ENCODE measurements around the gene NDST3. TPM values are rescaled to one million over a fixed set of nuclear protein-coding genes. Genes with fewer than 3 reads are reported as not detected.

Gene NDST3
- total RNA-seq, 1 experiment from 2014 or later, result not detected

DNA sequence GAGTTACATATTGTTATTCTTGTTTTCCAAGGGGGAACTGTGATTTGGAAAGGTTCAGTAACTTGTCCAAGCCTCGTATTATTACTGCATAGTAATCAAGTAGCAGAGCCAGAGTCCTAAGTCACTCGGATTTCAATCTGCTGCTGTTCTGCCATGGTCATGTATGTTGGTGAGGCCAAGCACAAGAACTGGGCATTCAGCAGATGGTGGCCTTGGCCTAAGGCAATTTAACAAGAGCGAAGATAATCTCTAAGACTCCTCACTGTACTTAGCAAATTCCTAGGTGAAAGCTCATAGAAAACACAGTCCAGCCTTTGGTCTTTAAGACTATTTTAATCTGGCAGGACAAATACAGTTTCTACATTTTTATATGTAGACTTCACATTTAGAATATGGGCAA is 64.8 kb downstream of the NDST3 start:
- no peak for ATAC-seq
- TF ChIP-seq TCF7L2 (IDR thresholded peaks at IDR 0.05; ENCODE audit: low read depth, low read length) (no peak), SIN3A (IDR thresholded peaks at IDR 0.05; ENCODE audit: borderline replicate concordance, insufficient read depth, low read depth, low read length) (no peak), POLR2AphosphoS5 (IDR thresholded peaks at IDR 0.05; ENCODE audit: low read depth, low read length) (no peak)
- TF ChIP-seq, protein P1, sequence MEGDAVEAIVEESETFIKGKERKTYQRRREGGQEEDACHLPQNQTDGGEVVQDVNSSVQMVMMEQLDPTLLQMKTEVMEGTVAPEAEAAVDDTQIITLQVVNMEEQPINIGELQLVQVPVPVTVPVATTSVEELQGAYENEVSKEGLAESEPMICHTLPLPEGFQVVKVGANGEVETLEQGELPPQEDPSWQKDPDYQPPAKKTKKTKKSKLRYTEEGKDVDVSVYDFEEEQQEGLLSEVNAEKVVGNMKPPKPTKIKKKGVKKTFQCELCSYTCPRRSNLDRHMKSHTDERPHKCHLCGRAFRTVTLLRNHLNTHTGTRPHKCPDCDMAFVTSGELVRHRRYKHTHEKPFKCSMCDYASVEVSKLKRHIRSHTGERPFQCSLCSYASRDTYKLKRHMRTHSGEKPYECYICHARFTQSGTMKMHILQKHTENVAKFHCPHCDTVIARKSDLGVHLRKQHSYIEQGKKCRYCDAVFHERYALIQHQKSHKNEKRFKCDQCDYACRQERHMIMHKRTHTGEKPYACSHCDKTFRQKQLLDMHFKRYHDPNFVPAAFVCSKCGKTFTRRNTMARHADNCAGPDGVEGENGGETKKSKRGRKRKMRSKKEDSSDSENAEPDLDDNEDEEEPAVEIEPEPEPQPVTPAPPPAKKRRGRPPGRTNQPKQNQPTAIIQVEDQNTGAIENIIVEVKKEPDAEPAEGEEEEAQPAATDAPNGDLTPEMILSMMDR (IDR thresholded peaks at IDR 0.05), result no peak
- TF ChIP-seq, protein P2, sequence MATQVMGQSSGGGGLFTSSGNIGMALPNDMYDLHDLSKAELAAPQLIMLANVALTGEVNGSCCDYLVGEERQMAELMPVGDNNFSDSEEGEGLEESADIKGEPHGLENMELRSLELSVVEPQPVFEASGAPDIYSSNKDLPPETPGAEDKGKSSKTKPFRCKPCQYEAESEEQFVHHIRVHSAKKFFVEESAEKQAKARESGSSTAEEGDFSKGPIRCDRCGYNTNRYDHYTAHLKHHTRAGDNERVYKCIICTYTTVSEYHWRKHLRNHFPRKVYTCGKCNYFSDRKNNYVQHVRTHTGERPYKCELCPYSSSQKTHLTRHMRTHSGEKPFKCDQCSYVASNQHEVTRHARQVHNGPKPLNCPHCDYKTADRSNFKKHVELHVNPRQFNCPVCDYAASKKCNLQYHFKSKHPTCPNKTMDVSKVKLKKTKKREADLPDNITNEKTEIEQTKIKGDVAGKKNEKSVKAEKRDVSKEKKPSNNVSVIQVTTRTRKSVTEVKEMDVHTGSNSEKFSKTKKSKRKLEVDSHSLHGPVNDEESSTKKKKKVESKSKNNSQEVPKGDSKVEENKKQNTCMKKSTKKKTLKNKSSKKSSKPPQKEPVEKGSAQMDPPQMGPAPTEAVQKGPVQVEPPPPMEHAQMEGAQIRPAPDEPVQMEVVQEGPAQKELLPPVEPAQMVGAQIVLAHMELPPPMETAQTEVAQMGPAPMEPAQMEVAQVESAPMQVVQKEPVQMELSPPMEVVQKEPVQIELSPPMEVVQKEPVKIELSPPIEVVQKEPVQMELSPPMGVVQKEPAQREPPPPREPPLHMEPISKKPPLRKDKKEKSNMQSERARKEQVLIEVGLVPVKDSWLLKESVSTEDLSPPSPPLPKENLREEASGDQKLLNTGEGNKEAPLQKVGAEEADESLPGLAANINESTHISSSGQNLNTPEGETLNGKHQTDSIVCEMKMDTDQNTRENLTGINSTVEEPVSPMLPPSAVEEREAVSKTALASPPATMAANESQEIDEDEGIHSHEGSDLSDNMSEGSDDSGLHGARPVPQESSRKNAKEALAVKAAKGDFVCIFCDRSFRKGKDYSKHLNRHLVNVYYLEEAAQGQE (IDR thresholded peaks at IDR 0.05; ENCODE audit: insufficient read depth in 1 of 2, low read depth in 2 of 2, low read length in 1 of 2), result no peak
- BruUV-seq (replicated peaks), result no TSS peak
- intact Hi-C loops (cut with micrococcal nuclease; ENCODE audit: unreplicated experiment), result no loop called here
- no peak for DNase-seq (ENCODE audit: low read depth, low spot score)
- no peak overlapping the region for H3K4me3 ChIP-seq (ENCODE audit: low read depth in 2 of 2, low read length in 2 of 2)
- POLR2A ChIA-PET, result no interaction called here
- in situ Hi-C loops (cut with HindIII; ENCODE audit: low pct_unique_long_range_greater_than_20kb, low sequenced_read_pairs), result no loop called here
- H3K36me3 ChIP-seq (ENCODE audit: control insufficient read depth, insufficient read depth, low read length), result no peaks in the 10 kb centered on the region
- no peaks in the 10 kb centered on the region for H3K9me3 ChIP-seq (ENCODE audit: control insufficient read depth, insufficient read depth, low read depth, low read length)
- no peak overlapping the region for H3K27ac ChIP-seq (ENCODE audit: low read length)
- CTCF ChIA-PET, result no interaction called here
- H3K27me3 ChIP-seq (ENCODE audit: control insufficient read depth, insufficient read depth, low read length), result no peaks in the 10 kb centered on the region
- no peaks in the 10 kb centered on the region for H3K4me1 ChIP-seq (ENCODE audit: control insufficient read depth, insufficient read depth, low read length)

DNA sequence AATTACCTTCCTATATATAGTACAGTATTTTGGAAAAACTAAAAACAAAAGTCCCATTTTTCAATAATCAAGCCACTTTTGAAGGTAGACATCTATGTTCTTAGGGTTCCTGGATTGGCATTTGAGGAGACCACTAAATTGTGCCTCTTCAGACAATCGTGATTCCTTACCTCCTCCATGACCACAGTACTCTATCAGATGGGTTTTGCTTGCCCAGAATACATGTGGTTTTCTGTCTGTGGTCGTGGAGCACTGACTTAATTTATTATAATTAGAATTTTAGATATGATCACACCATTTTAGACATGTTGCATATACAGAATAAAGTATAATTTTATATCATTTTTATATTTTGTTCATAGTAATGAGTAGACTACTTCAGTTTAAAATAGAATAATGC is 67.9 kb downstream of the NDST3 start:
- Histone ChIP-seq H3K9me3 (ENCODE audit: control insufficient read depth, insufficient read depth, low read depth, low read length) (no peaks in the 10 kb centered on the region), H3K36me3 (ENCODE audit: control insufficient read depth, insufficient read depth, low read length) (no peaks in the 10 kb centered on the region), H3K4me3 (ENCODE audit: low read depth in 2 of 2, low read length in 2 of 2) (no peak overlapping the region), H3K27me3 (ENCODE audit: control insufficient read depth, insufficient read depth, low read length) (no peaks in the 10 kb centered on the region), H3K27ac (ENCODE audit: low read length) (no peak overlapping the region), H3K4me1 (ENCODE audit: control insufficient read depth, insufficient read depth, low read length) (no peaks in the 10 kb centered on the region)
- in situ Hi-C loops (cut with HindIII; ENCODE audit: low pct_unique_long_range_greater_than_20kb, low sequenced_read_pairs), result no loop called here
- ATAC-seq (no peak), DNase-seq (ENCODE audit: low read depth, low spot score) (no peak)
- POLR2A ChIA-PET, result no interaction called here
- CTCF ChIA-PET, result no interaction called here
- intact Hi-C loops (cut with micrococcal nuclease; ENCODE audit: unreplicated experiment), result no loop called here
- BruUV-seq (replicated peaks), result no TSS peak
- TF ChIP-seq, protein P1 (IDR thresholded peaks at IDR 0.05), result no peak
- no peak for TF ChIP-seq SIN3A (IDR thresholded peaks at IDR 0.05; ENCODE audit: borderline replicate concordance, insufficient read depth, low read depth, low read length)
- TF ChIP-seq TCF7L2 (IDR thresholded peaks at IDR 0.05; ENCODE audit: low read depth, low read length), result no peak
- TF ChIP-seq, protein P2 (IDR thresholded peaks at IDR 0.05; ENCODE audit: insufficient read depth in 1 of 2, low read depth in 2 of 2, low read length in 1 of 2), result no peak
- TF ChIP-seq POLR2AphosphoS5 (IDR thresholded peaks at IDR 0.05; ENCODE audit: low read depth, low read length), result no peak

Data from Panc1 (cell line).